ENCODE measurements around the gene KCTD11.

KCTD11 gene

GRCh38 chr17:7403043-7403726, 51.2 kb downstream of the KCTD11 start:
- DNase-seq (ENCODE audit: extremely low read depth in 1 of 2, low read depth in 1 of 2): no peak

- DNase-seq (ENCODE audit: extremely low read depth in 1 of 2, low read depth in 1 of 2): no peak
Observed at GRCh38 chr17:7403727-7403976, 51.7 kb downstream of the KCTD11 start.

- peak; percentile 87 to 90 for DNase-seq (ENCODE audit: extremely low read depth in 1 of 2, low read depth in 1 of 2)
Observed at GRCh38 chr17:7403977-7404736, 52.2 kb downstream of the KCTD11 start, which contains the start of gene TMEM256. Gene TMEM256, minus strand, starts transcription at chr17:7404097. Its CDS starts 13 bp downstream, at chr17:7404084.
